K562 (cell line): Measurements from ENCODE around the gene GNAL. TPM values are rescaled to one million over a fixed set of nuclear protein-coding genes. Genes with fewer than 3 reads are reported as not detected.
A peak's percentile ranks its signal among the peaks of the same experiment; 100 is the strongest.

ENCODE experiments used
- CBX5 ChIP-seq: IDR thresholded peaks from 2 replicates; pipeline ENCODE4 v1.6.1; 2014; ENCODE audit warnings: low read depth, borderline replicate concordance
- CUX1 ChIP-seq: fragments of 200-800 bp; sonication (Bioruptor generic); IDR thresholded peaks from 2 replicates; pipeline ENCODE4 v1.6.1; 2016; ENCODE audit warnings: missing genetic modification characterization, missing compliant biosample characterization
- FOS ChIP-seq: IDR thresholded peaks from 3 replicates; pipeline ENCODE4 v1.6.1; 2011; ENCODE audit not compliant: insufficient read length; ENCODE audit errors: extremely low read depth
- HDAC8 ChIP-seq: fragments of 450-650 bp; IDR thresholded peaks from 2 replicates; pipeline ENCODE4 v1.6.1; 2016; ENCODE audit warnings: mild to moderate bottlenecking, missing genetic modification characterization, moderate library complexity, missing compliant biosample characterization
- MLLT1 ChIP-seq, 2 experiments: fragments of 450-650 bp; IDR thresholded peaks; 2 replicates each; pipeline ENCODE4 v1.6.1; 2016
- NEUROD1 ChIP-seq: fragments of 150-350 bp; IDR thresholded peaks from 2 replicates; pipeline ENCODE4 v1.6.1; 2014; ENCODE audit warnings: borderline replicate concordance, low read length, low read depth; ENCODE audit not compliant: partially characterized antibody
- NRF1 ChIP-seq, 2 experiments: fragments of 450-650 bp; IDR thresholded peaks in 1 of 2; conservative IDR thresholded peaks in 1 of 2; 2 replicates each; pipeline ENCODE4 v1.6.1; 2014; ENCODE audit warnings: mild to moderate bottlenecking in 2 of 2
- PREB ChIP-seq: sonication (generic); formaldehyde crosslinking; IDR thresholded peaks from 2 replicates; pipeline ENCODE4 v1.8.1; 2023; ENCODE audit warnings: mild to moderate bottlenecking, missing genetic modification reagents
- SMAD3 ChIP-seq: fragments of 450-650 bp; formaldehyde crosslinking; conservative IDR thresholded peaks from 2 replicates; pipeline ENCODE4 v1.4.0; 2020; ENCODE audit warnings: mild to moderate bottlenecking
- TBP ChIP-seq: optimal IDR thresholded peaks from 2 replicates; pipeline ENCODE3; 2011; ENCODE audit warnings: low read depth, low read length, improper control_type of control experiment
- ZHX1 ChIP-seq: fragments of 150-350 bp; conservative IDR thresholded peaks from 2 replicates; pipeline ENCODE4 v1.6.1; 2014; ENCODE audit warnings: low read length
- ZNF76 ChIP-seq: fragments of 250-450 bp; sonication (Bioruptor Pico); IDR thresholded peaks from 2 replicates; pipeline ENCODE4 v1.4.0; 2020; ENCODE audit warnings: mild to moderate bottlenecking, moderate library complexity, borderline replicate concordance
- polyA plus RNA-seq, 8 experiments: library from polyadenylated mRNA; depleted of rRNA in 4 of 8; stranded (reverse) in 5 of 8; unstranded in 3 of 8; fragments of >200 nt; fragmentation: Nextera tagmentation in 2 of 8; fragmentation: Illumina TruSeq in 1 of 8; extraction: Ambion mirVana in 2 of 8; extraction: Trizol in 1 of 8; gene quantifications; 2 replicates each; pipeline versions ENCODE4 v1.2.1 to v1.2.3, GENCODE V29; 2011 to 2014; ENCODE audit warnings: inconsistent platforms in 1 of 8, missing spikeins in 1 of 8
- total RNA-seq, 7 experiments: library from RNA; depleted of rRNA in 6 of 7; stranded (reverse); fragments of >200 nt in 6 of 7; fragmentation: Illumina TruSeq in 2 of 7; extraction: Trizol in 2 of 7; gene quantifications; 2 replicates each; pipeline versions ENCODE4 v1.2.1 to v1.2.3, GENCODE V29; 2011 to 2021; ENCODE audit warnings: low replicate concordance in 1 of 7
- TF ChIP-seq, protein P1 (sequence below): sonication (generic); formaldehyde crosslinking; IDR thresholded peaks from 2 replicates; pipeline ENCODE4 v1.8.1; 2023; ENCODE audit warnings: mild to moderate bottlenecking, missing genetic modification reagents

Gene GNAL
- total and polyA plus RNA-seq, 9 of the 15 experiments (the other 6 are each of a cell fraction or from before 2014, with no cell fraction given): under 0.01 to 0.10 (median 0.01) TPM; not detected in 5

GRCh38 chr18:11908182-11909060 is 219.4 kb downstream of the GNAL start, which contains the start of gene MPPE1 (continued):
- TF ChIP-seq ZHX1 (no peak), CUX1 (CRISPR knock-in tag) (no peak), PREB (no peak), CBX5 (no peak), MLLT1 (IDR thresholded peaks at IDR 0.05) (peak in 1 of 2 experiments; percentile 68; a peak in 1 of 4 replicates), ZNF76 (CRISPR knock-in tag) (no peak), SMAD3 (CRISPR knock-in tag) (no peak), TBP (peak; percentile 34), NRF1 (conservative IDR thresholded peaks at IDR 0.05 in 1 of 2, IDR thresholded peaks at IDR 0.05 in 1 of 2) (peak; percentile 78 to 79), NEUROD1 (no peak), HDAC8 (tag) (no peak), FOS (no peak)
- TF ChIP-seq, protein P1, sequence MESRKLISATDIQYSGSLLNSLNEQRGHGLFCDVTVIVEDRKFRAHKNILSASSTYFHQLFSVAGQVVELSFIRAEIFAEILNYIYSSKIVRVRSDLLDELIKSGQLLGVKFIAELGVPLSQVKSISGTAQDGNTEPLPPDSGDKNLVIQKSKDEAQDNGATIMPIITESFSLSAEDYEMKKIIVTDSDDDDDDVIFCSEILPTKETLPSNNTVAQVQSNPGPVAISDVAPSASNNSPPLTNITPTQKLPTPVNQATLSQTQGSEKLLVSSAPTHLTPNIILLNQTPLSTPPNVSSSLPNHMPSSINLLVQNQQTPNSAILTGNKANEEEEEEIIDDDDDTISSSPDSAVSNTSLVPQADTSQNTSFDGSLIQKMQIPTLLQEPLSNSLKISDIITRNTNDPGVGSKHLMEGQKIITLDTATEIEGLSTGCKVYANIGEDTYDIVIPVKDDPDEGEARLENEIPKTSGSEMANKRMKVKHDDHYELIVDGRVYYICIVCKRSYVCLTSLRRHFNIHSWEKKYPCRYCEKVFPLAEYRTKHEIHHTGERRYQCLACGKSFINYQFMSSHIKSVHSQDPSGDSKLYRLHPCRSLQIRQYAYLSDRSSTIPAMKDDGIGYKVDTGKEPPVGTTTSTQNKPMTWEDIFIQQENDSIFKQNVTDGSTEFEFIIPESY: 0 out of 2 replicates have a peak, but pooled peaks have one; percentile 53
